GM12892 (cell line): ENCODE results near the gene ERBB2.

ENCODE experiments used
- POLR2A ChIP-seq: IDR thresholded peaks from 2 replicates; pipeline ENCODE4 v1.6.1; 2011; ENCODE audit warnings: low read depth, low read length, control low read depth
- POLR2AphosphoS5 ChIP-seq: IDR thresholded peaks from 2 replicates; pipeline ENCODE4 v1.6.1; 2011; ENCODE audit warnings: low read depth, low read length, control low read depth

DNA sequence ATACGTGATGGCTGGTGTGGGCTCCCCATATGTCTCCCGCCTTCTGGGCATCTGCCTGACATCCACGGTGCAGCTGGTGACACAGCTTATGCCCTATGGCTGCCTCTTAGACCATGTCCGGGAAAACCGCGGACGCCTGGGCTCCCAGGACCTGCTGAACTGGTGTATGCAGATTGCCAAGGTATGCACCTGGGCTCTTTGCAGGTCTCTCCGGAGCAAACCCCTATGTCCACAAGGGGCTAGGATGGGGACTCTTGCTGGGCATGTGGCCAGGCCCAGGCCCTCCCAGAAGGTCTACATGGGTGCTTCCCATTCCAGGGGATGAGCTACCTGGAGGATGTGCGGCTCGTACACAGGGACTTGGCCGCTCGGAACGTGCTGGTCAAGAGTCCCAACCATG is 24.9 kb downstream of the ERBB2 start:
- TF ChIP-seq POLR2A (no peak), POLR2AphosphoS5 (no peak)
